Stimulated activated CD4-positive, alpha-beta T cell treated with anti-CD3 and anti-CD28 coated beads, Interleukin-1b, Interleukin-23, amount 100 ng/mL, for 24 hours (primary cell): ENCODE data around the gene SRMS.
A peak's percentile ranks its signal among the peaks of the same experiment; 100 is the strongest.

Source experiments
- DNase-seq, 4 experiments: peaks; one replicate each; pipeline ENCODE4 v3.0.0-alpha.2; 2020; ENCODE audit warnings: low read depth in 4 of 4, low spot score in 1 of 4

Gene SRMS

DNA sequence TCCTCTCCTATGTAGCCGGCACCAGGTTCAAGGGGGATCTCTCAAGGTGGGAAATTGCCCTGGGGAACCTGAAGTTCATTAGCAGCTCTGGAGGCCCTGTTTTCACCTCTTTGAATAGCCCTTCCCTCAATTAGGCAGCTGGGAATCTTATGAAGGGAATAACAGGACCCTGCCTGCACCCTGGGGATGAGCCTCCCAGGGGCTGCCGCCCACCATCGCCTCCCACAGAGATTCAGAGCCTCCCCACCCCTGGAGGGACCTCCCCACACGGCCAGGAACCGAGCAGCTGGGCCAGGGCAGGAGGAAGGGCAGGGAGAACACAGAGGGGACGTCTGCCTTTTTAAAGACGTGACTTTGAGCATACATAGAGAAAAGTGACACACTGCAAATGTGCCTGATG, 44.0 kb downstream of the SRMS start:
- no peak for DNase-seq

GRCh38 chr20:63502671-63503172, 44.8 kb downstream of the SRMS start:
- no peak for DNase-seq

- no peak for DNase-seq
These were observed 45.5 kb downstream of the SRMS start for GRCh38 chr20:63501818-63502670.

DNA sequence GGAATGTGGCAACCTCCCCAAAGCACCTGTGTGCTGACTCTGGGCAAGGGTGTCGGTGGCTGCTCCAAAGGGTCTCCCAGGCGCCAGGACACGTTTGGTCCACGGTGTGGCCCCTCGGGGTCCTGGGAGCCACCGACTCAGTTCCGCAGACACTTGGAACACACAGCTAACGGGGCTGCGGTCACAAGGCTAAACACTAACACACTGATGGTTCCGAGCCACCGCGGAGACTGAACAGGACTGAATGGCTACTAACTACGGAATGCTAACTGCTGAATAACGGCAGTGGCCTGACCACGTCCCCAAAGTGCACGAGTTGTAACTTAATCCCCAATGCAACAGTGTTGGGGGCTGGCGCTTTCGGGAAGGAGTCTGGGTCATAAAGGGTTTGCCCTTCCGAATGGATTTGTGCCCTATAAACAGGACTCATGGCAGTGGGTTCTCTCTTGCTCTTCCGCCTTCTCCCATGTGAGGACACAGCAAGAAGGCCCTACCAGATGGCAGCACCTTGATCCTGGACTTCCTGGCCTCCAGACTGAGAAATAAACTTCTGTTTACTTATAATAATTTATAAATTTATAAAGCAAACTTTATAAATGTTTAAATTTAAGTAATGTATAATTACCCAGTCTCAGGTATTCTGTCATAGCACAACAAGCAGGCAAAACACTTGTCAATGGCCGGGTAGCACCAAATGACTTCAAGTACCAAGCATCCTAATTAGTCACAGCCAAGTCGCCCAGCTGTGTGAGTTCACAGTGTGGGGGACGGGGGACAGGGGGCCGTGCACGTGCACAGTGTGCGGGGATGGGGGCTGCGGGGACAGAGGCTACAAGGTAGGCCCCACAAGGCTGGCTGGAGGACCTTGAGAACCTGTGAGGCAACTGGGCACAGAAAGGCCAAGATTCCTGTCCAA, 46.4 kb downstream of the SRMS start:
- DNase-seq, result no peak

GRCh38 chr20:63500151-63500901, 47.2 kb downstream of the SRMS start:
- no peak for DNase-seq

GRCh38 chr20:63499338-63499969, 48.1 kb downstream of the SRMS start:
- no peak for DNase-seq

DNA sequence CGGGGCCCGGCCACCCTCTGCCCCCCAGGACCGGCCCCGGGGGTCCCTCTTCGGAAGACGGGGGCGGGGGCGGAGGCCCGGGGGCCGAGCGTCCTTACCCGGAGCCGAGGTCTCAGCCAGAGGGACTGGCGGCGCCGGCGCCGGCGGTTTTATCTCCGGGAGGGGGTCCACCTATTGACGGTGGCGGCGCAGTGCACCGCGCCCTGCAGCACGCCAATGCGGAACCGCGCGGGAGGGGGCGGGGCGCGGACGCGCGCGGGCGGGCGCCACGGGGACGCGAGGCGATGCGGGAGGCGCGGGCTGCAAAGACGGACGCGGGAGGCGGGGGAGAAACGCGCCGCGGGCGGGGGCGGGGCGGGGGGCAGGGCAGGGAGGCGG, 48.6 kb downstream of the SRMS start, which contains the start of gene EEF1A2:
Gene EEF1A2 (minus strand): TSS at position 124 of the 378 bp plus-strand sequence. CDS start 1,320 bp downstream, outside the sequence.
- no peak for DNase-seq

- no peak for DNase-seq
These were observed 49.3 kb downstream of the SRMS start for GRCh38 chr20:63497946-63498935.

DNA sequence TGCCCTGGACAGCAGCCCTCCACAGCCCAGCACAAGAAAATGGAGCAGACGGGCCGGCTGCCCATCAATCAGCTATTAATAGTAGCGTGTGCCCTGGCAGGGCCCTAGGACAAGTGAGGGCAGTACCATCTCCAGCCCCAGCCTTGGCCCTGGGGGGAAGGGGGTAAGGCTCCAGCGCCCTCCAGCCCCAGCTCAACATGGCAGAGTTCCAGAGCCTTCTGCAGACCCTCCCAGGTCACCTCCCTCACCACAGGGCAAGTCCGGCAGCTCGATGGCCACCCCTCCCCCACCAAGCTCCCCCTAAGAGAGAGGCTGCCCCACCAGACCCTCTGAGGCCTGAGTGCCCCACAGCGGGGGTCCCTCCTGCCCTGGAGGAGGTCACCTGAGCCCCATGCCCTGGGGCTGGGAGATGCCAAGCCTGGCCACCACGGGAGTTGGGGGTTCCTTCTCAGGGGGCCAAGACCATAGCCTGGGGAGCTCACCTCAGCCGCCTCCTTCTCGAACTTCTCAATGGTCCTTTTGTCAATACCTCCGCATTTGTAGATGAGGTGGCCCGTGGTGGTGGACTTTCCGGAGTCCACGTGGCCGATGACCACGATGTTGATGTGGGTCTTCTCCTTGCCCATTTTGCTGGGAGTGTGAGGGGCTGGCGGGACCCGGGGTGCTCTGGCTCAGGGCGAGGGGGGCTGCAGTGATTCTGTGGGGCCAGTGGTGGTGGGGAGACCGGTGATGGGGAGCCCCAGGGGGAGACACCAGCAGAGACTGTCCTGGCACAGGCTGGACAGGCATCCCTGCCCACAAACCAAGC, 50.2 kb downstream of the SRMS start:
- DNase-seq, result no peak

DNA sequence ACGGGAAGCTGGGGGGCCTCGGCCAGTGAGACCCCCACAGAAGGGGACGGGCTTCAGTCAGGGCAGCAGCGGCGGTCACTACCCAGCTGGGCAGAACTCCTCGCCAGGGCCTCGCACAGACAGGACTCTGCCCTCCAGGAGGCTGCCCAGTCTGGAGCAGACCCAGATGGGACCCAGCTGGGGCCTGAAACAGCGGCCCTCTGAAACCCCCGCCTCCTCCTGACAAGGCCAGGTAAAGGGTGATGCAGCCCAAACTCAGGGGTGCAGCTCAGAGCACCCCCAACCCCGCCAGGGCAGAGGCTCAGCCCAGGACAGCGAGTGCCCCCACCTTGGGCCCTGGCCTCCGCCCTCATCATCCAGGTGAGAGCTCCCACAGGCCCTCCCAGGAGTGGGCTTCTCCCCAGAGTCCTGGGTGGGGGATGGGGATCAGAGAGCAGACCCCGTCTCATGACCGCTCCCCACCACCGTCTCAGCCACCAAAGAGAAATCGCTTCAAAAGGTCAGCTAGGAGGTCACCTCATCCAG, 50.9 kb downstream of the SRMS start:
- DNase-seq, result no peak

DNA sequence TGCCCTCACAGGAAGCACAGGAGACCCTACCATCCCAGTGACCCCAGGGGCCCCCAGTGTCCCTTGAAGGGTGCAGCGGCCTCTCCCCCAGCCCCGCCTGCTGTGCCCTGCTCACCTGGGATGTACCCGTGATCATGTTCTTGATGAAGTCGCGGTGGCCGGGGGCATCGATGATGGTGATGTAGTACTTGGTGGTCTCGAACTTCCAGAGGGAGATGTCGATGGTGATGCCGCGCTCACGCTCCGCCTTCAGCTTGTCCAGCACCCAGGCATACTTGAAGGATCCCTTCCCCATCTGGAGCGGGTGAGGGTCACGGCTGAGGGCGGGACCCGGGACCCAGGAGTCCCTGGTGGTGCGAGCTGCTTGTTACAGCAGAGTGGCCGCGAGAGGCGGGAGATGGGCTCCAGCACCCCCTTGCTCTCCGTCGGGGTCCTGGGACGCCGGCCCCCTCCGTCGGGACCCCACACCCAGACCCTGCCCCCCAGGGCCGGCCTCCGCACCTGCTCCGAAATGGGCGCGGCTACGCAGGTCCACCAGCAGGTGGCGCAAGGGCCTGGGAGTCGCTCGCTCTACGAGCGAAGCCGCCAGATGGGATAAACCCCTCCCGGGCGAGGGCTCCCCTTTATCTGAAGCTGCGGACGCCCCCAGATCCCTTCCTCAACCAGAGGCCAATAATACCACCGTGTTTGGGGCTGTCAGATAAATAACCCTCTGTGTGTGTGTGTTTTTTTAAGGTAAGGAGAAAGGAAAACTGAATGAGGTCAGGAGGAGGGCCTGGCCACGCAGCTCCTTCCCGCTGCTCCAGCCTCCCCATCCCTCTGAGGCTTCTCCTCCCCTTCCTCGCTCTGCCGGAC, 51.6 kb downstream of the SRMS start:
- peak; percentile 64 to 71 (median 65) for DNase-seq

GRCh38 chr20:63495167-63495720, 52.3 kb downstream of the SRMS start:
- no peak for DNase-seq

GRCh38 chr20:63494420-63495166, 53.0 kb downstream of the SRMS start:
- no peak for DNase-seq

GRCh38 chr20:63494084-63494419, 53.5 kb downstream of the SRMS start:
- no peak for DNase-seq

GRCh38 chr20:63493563-63494020, 54.0 kb downstream of the SRMS start:
- no peak for DNase-seq

DNA sequence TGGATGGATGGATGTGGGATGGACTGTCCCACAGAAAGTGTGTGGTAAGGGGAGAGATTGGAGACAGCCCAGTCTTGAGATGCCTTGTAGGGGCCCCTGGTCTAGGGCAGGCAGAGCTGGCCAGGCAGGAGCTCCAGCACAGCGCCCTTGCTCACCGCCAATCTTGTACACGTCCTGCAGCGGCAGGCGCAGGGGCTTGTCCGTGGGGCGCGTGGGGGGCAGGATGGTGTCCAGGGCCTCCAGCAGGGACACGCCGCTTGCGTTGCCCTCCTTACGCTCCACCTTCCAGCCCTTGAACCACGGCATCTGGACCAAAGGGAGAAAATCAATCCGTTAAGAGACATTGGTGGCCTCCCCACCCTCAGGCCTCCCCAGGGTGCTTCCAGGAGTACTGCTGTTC, 54.6 kb downstream of the SRMS start:
- DNase-seq, result no peak
